ENCODE data around the gene ASPSCR1. TPM values are rescaled to one million over a fixed set of nuclear protein-coding genes. Genes with fewer than 3 reads are reported as not detected.
A peak's percentile ranks its signal among the peaks of the same experiment; 100 is the strongest.

The ASPSCR1 gene
- total and polyA plus RNA-seq, 2 of the 8 experiments (the other 6 are each of a cell fraction or from before 2014, with no cell fraction given), result 33.3 to 43.7 TPM

DNA sequence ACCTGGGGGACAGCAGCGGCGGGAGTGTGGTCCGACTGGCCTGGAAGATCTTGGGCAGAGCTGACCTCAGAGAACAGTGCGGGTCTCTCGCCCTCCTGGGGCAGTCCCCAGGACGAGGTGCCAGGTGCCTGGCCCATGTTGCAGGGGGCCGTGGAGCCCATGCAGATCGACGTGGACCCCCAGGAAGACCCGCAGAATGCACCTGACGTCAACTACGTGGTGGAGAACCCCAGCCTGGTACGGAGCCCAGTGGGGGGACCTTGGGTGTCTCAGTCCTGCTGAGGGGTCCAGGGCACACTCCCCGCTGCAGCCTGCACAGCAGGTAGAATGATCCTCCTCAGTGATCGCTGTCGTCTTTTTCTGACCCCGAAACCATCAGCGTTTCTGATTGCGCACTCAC, 75.7 kb downstream of the ASPSCR1 start:
- peak overlapping the region in 1 of 4 experiments; percentile 94; a peak in 2 of 8 replicates for H3K4me3 ChIP-seq (ENCODE audit: extremely low read depth in 1 of 4, insufficient read depth in 2 of 4, low read depth in 3 of 4, low read length in 4 of 4)
- H4K20me1 ChIP-seq (replicated peaks in 1 of 2; ENCODE audit: control insufficient read depth in 1 of 2, insufficient read depth in 2 of 2, low read length in 2 of 2), result peaks cover 4 to 17% of the 10 kb centered on the region in 2 experiments
- no peak for FAIRE-seq
- H3K27me3 ChIP-seq (replicated peaks in 1 of 4; ENCODE audit: control insufficient read depth in 3 of 4, extremely low read depth in 1 of 4, insufficient read depth in 3 of 4, low read length in 3 of 4), result no peaks in the 10 kb centered on the region; a peak in 1 of 7 replicates
- no peak overlapping the region for H3K23ac ChIP-seq (ENCODE audit: insufficient read length)
- no peak overlapping the region for H2BK12ac ChIP-seq (ENCODE audit: low read depth, low read length)
- H2BK120ac ChIP-seq (replicated peaks; ENCODE audit: low read depth, low read length), result no peak overlapping the region
- H2AK5ac ChIP-seq (ENCODE audit: low read depth, low read length), result no peak overlapping the region
- H2BK20ac ChIP-seq (ENCODE audit: low read length), result no peak overlapping the region
- peak overlapping the region; percentile 77 to 97 for H3K4me2 ChIP-seq (ENCODE audit: insufficient read depth in 1 of 2, low read depth in 2 of 2, low read length in 2 of 2)
- H3K27ac ChIP-seq (ENCODE audit: low read depth, low read length), result no peak overlapping the region
- no peak overlapping the region; the same call in 1 of the 2 replicates for H4K8ac ChIP-seq (ENCODE audit: extremely low read depth, insufficient read depth, low read length)
- H3K9ac ChIP-seq (replicated peaks in 1 of 4; ENCODE audit: extremely low read depth in 1 of 4, low read depth in 3 of 4, low read length in 3 of 4), result no peak overlapping the region
- POLR2A ChIA-PET (ENCODE audit: partially characterized antibody), result interaction anchor here (1.9 to 13.2 kb wide), 4 partner anchors 12 to 24 kb away, joined by 5 to 161 read pairs (median 23); partner anchors contain the start of genes DCXR, DUS1L and RAC3
- no peak overlapping the region for H2AFZ ChIP-seq (ENCODE audit: low read length)
- peaks cover 6% of the 10 kb centered on the region; the same call in 1 of the 2 replicates for H3K23me2 ChIP-seq (ENCODE audit: low read depth, low read length)
- 94% methylated on average over 19 of the region's 19 CpGs; no CpG with 5 or more reads in 1 of the 2 experiments for WGBS, 2 experiments (ENCODE audit: extremely low coverage in 1 of 2, insufficient coverage in 1 of 2, insufficient read length in 1 of 2, insufficient replicate concordance in 2 of 2, low coverage in 1 of 2, low lambda C conversion rate in 2 of 2, missing lambda C conversion rate in 1 of 2)
- H4K91ac ChIP-seq (replicated peaks; ENCODE audit: insufficient read length, low read length), result no peak overlapping the region
- H3K18ac ChIP-seq (ENCODE audit: extremely low read depth, low read length), result no peak overlapping the region
- no peak overlapping the region for H2BK15ac ChIP-seq (ENCODE audit: low read length)
- H2BK5ac ChIP-seq (ENCODE audit: low read depth, low read length), result no peak overlapping the region
- no peaks in the 10 kb centered on the region for H3K9me3 ChIP-seq (ENCODE audit: insufficient read depth in 2 of 2, low read depth in 1 of 2, low read length in 1 of 2)
- peaks cover 6% of the 10 kb centered on the region; the same call in 1 of the 2 replicates for H3K79me1 ChIP-seq (ENCODE audit: low read depth, low read length)
- H4K5ac ChIP-seq (ENCODE audit: insufficient read length, low read depth, low read length), result no peak overlapping the region
- peaks cover 0 to 12% of the 10 kb centered on the region in 2 experiments; a peak in 1 of 4 replicates for H3K79me2 ChIP-seq (ENCODE audit: control insufficient read depth in 1 of 2, insufficient read depth in 2 of 2, low read length in 2 of 2)
- no peak overlapping the region for H3K14ac ChIP-seq (ENCODE audit: insufficient read length)
- peaks cover 7 to 35% (median 19%) of the 10 kb centered on the region in 4 experiments for H3K36me3 ChIP-seq (ENCODE audit: control insufficient read depth in 2 of 4, insufficient read depth in 4 of 4, low read length in 3 of 4)
- DNase-seq (ENCODE audit: low read depth in 1 of 2, low spot score in 2 of 2), result no peak
- CTCF ChIA-PET (ENCODE audit: partially characterized antibody), result interaction anchor here (1.2 to 5.4 kb wide), 2 partner anchors 9 to 23 kb away, joined by 4 to 40 read pairs; partner anchors contain the start of gene RAC3
- peaks cover 0 to 11% (median 6%) of the 10 kb centered on the region in 4 experiments; a peak in 5 of 7 replicates for H3K4me1 ChIP-seq (replicated peaks in 1 of 4; ENCODE audit: control insufficient read depth in 3 of 4, insufficient read depth in 4 of 4, low read length in 3 of 4)
- no peak overlapping the region for H3K4ac ChIP-seq (replicated peaks; ENCODE audit: insufficient read length, low read depth, low read length)
- no peak overlapping the region for H3K56ac ChIP-seq (replicated peaks; ENCODE audit: insufficient read length, low read depth, low read length)
- TF ChIP-seq SIN3A (conservative IDR thresholded peaks at IDR 0.05 in 1 of 2, IDR thresholded peaks at IDR 0.05 in 1 of 2; ENCODE audit: low read depth in 1 of 2, low read length in 2 of 2), result no peak
- TF ChIP-seq SIX5 (IDR thresholded peaks at IDR 0.05; ENCODE audit: low read depth, low read length), result no peak
- no peak for TF ChIP-seq HDAC6 (IDR thresholded peaks at IDR 0.05; ENCODE audit: low read depth, low read length)
- no peak for TF ChIP-seq SRF (IDR thresholded peaks at IDR 0.05; ENCODE audit: low read depth, low read length)
- no peak for TF ChIP-seq KDM1A (IDR thresholded peaks at IDR 0.05; ENCODE audit: borderline replicate concordance, low read length)
- no peak for TF ChIP-seq KDM4A (IDR thresholded peaks at IDR 0.05; ENCODE audit: low read depth, low read length, severe bottlenecking)
- no peak for TF ChIP-seq CBX5 (IDR thresholded peaks at IDR 0.05; ENCODE audit: low read depth, low read length)
- TF ChIP-seq CTCF (IDR thresholded peaks at IDR 0.05; ENCODE audit: control extremely low read depth in 1 of 3, insufficient read depth in 1 of 3, low read depth in 1 of 3, low read length in 3 of 3), result no peak
- no peak for TF ChIP-seq SAP30 (IDR thresholded peaks at IDR 0.05; ENCODE audit: insufficient read depth, insufficient replicate concordance, low read length)
- TF ChIP-seq CHD2 (IDR thresholded peaks at IDR 0.05; ENCODE audit: low read length), result no peak
